Placental epithelial cell (primary cell): ENCODE results near the gene GABRG3. TPM values are rescaled to one million over a fixed set of nuclear protein-coding genes. Genes with fewer than 3 reads are reported as not detected.

ENCODE experiments used
- small RNA-seq: library from RNA; depleted of rRNA; stranded (forward); fragments of <200 nt; gene quantifications from one replicate; pipeline ENCODE3, GENCODE V24; 2012
- total RNA-seq: library from RNA; depleted of rRNA; stranded (reverse); fragments of >200 nt; gene quantifications from 2 replicates; pipeline ENCODE4 v1.2.3, GENCODE V29; 2012

Gene GABRG3
- total RNA-seq = not detected in 2 replicates

DNA sequence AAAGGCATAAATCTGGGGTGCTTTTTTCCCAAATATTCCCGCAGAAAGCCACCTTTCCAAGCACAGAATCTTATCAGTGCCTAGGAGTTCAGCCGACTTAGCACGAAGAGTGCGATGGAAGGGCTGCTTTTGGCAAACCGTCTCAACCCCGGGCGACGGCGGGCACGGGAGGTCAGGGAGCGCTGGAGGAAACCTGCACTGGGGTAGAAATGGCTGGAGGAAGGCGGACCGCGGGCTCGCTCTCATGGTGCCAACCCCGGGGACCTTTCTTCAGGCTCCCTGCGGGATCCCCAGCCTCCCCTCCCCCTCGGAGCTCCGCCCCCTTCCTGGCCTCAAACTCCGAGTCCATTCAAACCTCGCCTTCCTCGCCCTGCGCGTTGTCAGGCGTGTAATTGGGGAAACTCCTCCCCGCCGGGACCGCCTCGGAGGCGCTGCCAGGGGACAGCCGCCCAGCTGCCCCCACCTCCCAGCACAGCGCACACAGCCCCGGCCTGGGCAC lies at the start of gene GABRG3:
Gene GABRG3 (plus strand): TSS at position 470 of the 499 bp plus-strand sequence.

Small RNAs within 50 kb of the gene (small RNA-seq; reads per million reads assigned to genes)
- not detected for gene RNA5SP391
- not detected for gene SERPINE4P

Other genes starting within 250 kb of the GABRG3 start
- 0.76 and 3.5 TPM in 2 replicates for gene GABRB3, start 198.1 kb upstream of the GABRG3 start, total RNA-seq
- 4.6 and 5.9 TPM in 2 replicates for gene GABRA5, start 104.1 kb upstream of the GABRG3 start, total RNA-seq